ENCODE data around the gene GSTM5. TPM values are rescaled to one million over a fixed set of nuclear protein-coding genes. Genes with fewer than 3 reads are reported as not detected.

Gene GSTM5
- total and polyA plus RNA-seq, 2 of the 4 experiments (the other 2 are of a cell fraction): 0.36 to 1.2 TPM

- Histone ChIP-seq H2AK9ac (replicated peaks; ENCODE audit: low read depth, low read length, poor library complexity) (peak overlapping the region; percentile 24), H3K9me3 (ENCODE audit: control insufficient read depth, insufficient read depth, low read length) (no peaks in the 10 kb centered on the region), H2BK15ac (ENCODE audit: low read depth, low read length) (no peak overlapping the region; the same call in 2 of the 3 replicates), H3K14ac (replicated peaks; ENCODE audit: low read depth, low read length) (no peak overlapping the region), H3K56ac (ENCODE audit: extremely low read depth, insufficient read depth, low read length) (no peak overlapping the region), H2BK5ac (ENCODE audit: low read depth, low read length, poor library complexity, severe bottlenecking) (no peak overlapping the region), H4K8ac (ENCODE audit: low read depth in 2 of 2, low read length in 2 of 2) (no peak overlapping the region), H3K79me1 (ENCODE audit: low read depth in 1 of 2, low read length in 2 of 2) (no peaks in the 10 kb centered on the region), H3K4me2 (ENCODE audit: low read depth, low read length) (no peak overlapping the region), H3K9me1 (ENCODE audit: insufficient read depth, low read length) (peaks cover 20% of the 10 kb centered on the region), H3K27me3 (ENCODE audit: control insufficient read depth, insufficient read depth, low read length) (0 out of 2 replicates have a peak, but pooled peaks cover 2% of the 10 kb centered on the region), H3K23ac (ENCODE audit: low read depth, low read length) (no peak overlapping the region), H3K27ac (ENCODE audit: insufficient read depth, low read length) (no peak overlapping the region), H2AK5ac (ENCODE audit: low read depth, low read length) (peak overlapping the region; percentile 77), H2AFZ (replicated peaks; ENCODE audit: low read length, poor library complexity) (no peak overlapping the region), H2BK20ac (ENCODE audit: low read depth, low read length) (no peak overlapping the region), H3K4ac (ENCODE audit: low read depth, low read length) (no peak overlapping the region), H3K36me3 (ENCODE audit: control insufficient read depth, insufficient read depth, low read length) (no peaks in the 10 kb centered on the region), H3K4me3 (ENCODE audit: insufficient read depth, low read depth, low read length) (no peak overlapping the region), H2BK120ac (ENCODE audit: low read depth, low read length) (no peak overlapping the region), H3K9ac (ENCODE audit: low read depth, low read length) (no peak overlapping the region), H3K18ac (ENCODE audit: low read depth, low read length) (no peak overlapping the region), H4K5ac (ENCODE audit: low read depth, low read length) (no peak overlapping the region), H4K20me1 (ENCODE audit: insufficient read depth, low read length) (no peaks in the 10 kb centered on the region), H3K4me1 (ENCODE audit: control insufficient read depth, insufficient read depth, low read length) (peaks cover 12% of the 10 kb centered on the region), H4K91ac (ENCODE audit: insufficient read depth, low read depth, low read length) (0 out of 2 replicates have a peak overlapping the region, but pooled peaks have one; percentile 1)
- WGBS, 2 experiments (ENCODE audit: extremely low coverage in 2 of 2, insufficient read length in 1 of 2): 20% methylated on average over 1 of the region's 7 CpGs; no CpG with 5 or more reads in 1 of the 2 experiments
- dilution Hi-C loops (cut with HindIII; ENCODE audit: low sequenced_read_pairs, unreplicated experiment): no loop called here
- TF ChIP-seq RFX5 (IDR thresholded peaks at IDR 0.05; ENCODE audit: low read depth, low read length): no peak
- TF ChIP-seq NFE2L2 (IDR thresholded peaks at IDR 0.05; ENCODE audit: low read depth, low read length): no peak
- TF ChIP-seq BHLHE40 (IDR thresholded peaks at IDR 0.05; ENCODE audit: low read depth, low read length): no peak
- no peak for TF ChIP-seq SMC3 (IDR thresholded peaks at IDR 0.05; ENCODE audit: low read depth, low read length)
- no peak for TF ChIP-seq ELK1 (IDR thresholded peaks at IDR 0.05; ENCODE audit: borderline replicate concordance, low read depth, low read length)
- no peak for TF ChIP-seq USF2 (IDR thresholded peaks at IDR 0.05; ENCODE audit: low read depth, low read length)
- no peak for TF ChIP-seq FOS (IDR thresholded peaks at IDR 0.05; ENCODE audit: low read depth, low read length)
- no TSS peak for BruUV-seq (replicated peaks)
- intact Hi-C loops (cut with micrococcal nuclease): no loop called here
- in situ Hi-C loops (cut with MboI; ENCODE audit: low sequenced_read_pairs): no loop called here
- no peak for ATAC-seq (ENCODE audit: low read depth)
- ChIA-PET POLR2A (ENCODE audit: unreplicated experiment) (no interaction called here), CTCF (interaction anchor here (1.1 kb wide), 1 partner anchor 13 kb away, joined by 4 read pairs; no protein-coding TSS in a partner anchor)
- no peak for DNase-seq
Measured at GRCh38 chr1:109760581-109761226, 48.7 kb downstream of the GSTM5 start.
